Lower leg skin (tissue), 3 donors: ENCODE data around the gene DPP8.

Source experiments
- CTCF ChIP-seq, 3 donors: fragments of 450-650 bp; IDR thresholded peaks; one replicate each; pipeline ENCODE4 v1.5.1; 2016; ENCODE audit warnings: antibody characterized with exemption in 3 of 3, mild to moderate bottlenecking in 3 of 3, moderate library complexity in 2 of 3
- POLR2A ChIP-seq, 2 donors: fragments of 450-650 bp; IDR thresholded peaks; one replicate each; pipeline ENCODE4 v1.6.1; 2016 to 2017; ENCODE audit warnings: antibody characterized with exemption in 2 of 2, mild to moderate bottlenecking in 1 of 2, moderate library complexity in 1 of 2

- TF ChIP-seq CTCF (IDR thresholded peaks at IDR 0.05) (no peak), POLR2A (IDR thresholded peaks at IDR 0.05) (no peak)
Observed at GRCh38 chr15:65393557-65393956, 123.9 kb downstream of the DPP8 start.
